HL-60/S4 treated with retinoic acid at 250 ng/mL for 4 days and 3 days (cell line): ENCODE results near the gene FASN.
"Not testable (repeated sequence)": the region's sequence is repeated elsewhere in the genome, so short reads cannot be mapped to it uniquely, and the experiment has no call there.

Experiments
- in situ Hi-C: fragments of 300-500 bp; cut with MboI; formaldehyde crosslinking; loops from 2 replicates; pipeline ENCODE4 v1.7.0; 2022; ENCODE audit warnings: low sequenced_read_pairs

Gene FASN

DNA sequence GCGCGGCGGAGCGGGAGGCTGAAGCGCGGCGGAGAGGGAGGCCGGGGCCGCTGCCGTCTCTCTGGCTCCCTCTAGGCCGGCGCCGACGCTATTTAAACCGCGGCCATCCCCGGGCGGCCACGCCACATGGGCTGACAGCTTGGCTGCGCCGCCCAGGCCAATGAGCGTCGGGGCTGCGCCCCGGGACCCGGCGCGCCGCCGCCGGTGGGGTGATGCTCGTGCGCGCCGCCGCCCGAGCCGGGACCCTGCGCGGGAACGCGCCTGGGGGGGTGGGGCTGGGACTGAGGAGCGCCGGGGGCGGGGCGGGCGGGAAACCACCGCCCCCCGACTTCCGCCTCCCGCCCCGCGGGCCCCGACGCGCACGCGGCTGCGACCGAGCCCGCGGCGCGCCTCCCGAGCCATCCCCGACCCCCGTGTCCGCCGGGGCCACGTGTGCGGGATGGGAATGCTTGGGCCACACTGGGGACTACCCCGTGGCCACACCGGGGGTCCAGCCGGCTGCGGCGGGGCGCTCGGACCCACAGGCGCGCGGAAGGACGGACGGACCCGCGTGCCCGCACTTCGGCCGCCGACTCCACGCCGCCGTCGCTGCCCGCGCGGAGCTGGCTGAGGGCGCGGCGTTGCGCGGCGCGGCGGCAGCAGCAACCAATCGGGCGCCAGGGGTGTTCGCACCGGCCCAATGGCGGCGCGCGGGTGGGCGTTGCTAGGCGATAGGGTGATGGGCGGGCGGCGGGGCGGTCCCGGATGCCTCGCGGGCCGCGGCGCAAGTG is at the start of gene FASN:
TSS of gene FASN (minus strand) at position 68 of the 770 bp plus-strand sequence. CDS start 1,791 bp downstream, outside the sequence.
- in situ Hi-C loops: no loop called here

DNA sequence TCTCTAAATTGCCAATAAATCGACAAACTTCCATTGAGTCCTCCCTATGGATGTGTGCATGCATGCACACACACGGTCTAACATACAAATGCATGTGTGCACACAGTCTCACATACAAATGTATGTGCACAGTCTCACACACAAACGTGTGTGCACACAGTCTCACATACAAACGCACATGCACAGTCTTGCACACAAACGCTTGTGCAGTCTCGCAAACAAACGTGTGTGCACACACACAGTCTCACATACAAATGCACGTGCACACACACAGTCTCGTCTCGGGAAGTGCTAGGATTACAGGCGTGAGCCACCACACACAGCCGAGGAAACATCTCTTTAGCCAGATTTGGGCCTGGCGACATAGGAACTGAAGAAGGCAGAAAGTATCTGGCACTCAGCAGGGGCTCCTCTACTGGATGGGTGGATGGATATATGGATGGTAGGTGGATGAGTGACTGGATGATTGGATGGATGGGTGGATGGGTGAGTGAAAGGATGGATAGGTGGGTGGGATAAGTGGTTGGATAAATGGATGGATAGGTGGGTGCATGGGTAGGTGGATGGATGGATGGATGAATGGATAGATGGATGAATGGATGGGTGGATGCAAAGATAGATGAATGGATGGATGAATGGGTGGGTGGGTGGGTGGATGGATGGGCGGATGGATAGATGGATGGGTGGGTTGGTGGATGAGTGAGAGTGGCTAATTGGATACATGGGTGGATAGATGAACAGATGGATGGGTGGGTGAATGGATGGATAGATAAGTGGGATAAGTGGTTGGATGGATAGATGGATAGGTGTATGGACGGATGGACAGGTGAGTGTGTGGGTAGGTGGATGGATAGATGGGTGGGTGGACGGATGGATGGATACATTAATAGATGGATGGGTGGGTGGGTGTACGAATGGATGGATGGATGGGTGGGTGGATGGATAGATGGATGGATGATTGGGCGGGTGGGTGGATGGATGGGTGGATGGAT is 48.9 kb upstream of the FASN start:
- in situ Hi-C loops: no loop called here

DNA sequence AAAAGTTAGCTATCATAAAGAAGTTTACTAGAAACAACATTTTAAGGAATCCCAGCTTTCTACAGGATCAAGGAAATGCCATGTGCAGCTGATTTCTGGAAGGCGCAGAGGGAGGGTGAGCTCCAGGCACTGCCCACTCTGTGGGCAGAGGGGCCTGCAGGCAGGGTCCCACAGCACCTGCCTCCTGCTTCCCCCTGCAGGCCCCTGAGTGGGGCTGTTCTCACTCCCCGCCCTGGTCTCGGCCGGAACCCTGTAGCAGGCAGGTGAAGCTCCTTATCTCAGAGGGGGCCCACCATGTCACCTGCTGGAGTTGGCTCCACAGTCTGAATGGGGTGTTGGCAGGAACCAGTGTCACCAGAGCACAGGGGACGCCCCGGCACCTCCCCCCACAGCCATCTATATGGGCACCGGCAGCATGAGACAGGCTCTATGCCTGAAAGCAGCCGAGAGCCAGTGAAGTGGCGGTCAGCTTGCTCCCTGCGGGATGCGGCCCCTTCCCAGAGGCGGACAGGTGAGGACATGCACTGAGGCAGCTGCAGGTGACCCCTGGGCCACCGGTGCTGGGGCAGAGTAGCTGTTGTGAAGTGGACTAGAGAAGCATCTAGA is 47.6 kb upstream of the FASN start:
- in situ Hi-C loops: no loop called here

- in situ Hi-C loops: no loop called here
Measured at GRCh38 chr17:82143333-82143732, 45.3 kb upstream of the FASN start.

GRCh38 chr17:82139961-82140360 is 41.9 kb upstream of the FASN start:
- in situ Hi-C loops: not testable (repeated sequence)

- in situ Hi-C loops: no loop called here
Measured at GRCh38 chr17:82138511-82138992, 40.5 kb upstream of the FASN start.

- in situ Hi-C loops: no loop called here
Measured at GRCh38 chr17:82134101-82134500, 36.1 kb upstream of the FASN start.

GRCh38 chr17:82133166-82133953 is 35.3 kb upstream of the FASN start:
- in situ Hi-C loops: not testable (repeated sequence)

DNA sequence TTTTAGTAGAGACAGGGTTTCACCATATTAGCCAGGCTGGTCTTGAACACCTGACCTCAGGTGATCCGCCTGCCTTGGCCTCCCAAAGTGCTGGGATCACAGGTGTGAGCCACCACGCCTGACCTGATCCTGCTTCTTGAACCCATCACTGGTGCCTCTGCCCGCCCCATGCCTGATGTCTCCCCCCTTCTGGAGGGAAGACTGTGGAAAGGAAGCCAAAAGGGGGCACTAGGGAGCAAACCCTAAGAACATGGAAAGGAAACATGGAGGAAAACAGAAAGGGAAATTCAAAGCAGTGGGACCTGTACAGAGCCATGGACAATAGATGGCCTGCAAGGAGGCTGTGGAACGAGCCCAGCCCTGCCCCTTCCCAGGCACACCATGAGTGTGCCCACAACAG is 31.1 kb upstream of the FASN start:
- in situ Hi-C loops: no loop called here

- in situ Hi-C loops: no loop called here
Measured at GRCh38 chr17:82128287-82128686, 30.3 kb upstream of the FASN start.

GRCh38 chr17:82127704-82128103 is 29.7 kb upstream of the FASN start:
- in situ Hi-C loops: no loop called here

DNA sequence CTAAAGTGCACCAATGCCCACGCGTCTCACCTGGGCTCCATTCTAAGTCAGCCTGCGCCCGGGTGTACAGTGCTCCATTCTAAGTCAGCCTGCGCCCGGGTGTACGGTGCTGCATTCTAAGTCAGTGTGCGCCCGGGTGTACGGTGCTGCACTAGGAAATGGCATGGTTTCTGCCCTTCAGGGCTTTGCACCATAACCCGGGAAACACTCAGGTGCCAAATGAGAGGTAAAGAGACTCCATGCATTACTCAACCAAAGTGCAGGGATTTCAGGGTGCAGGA is 29.2 kb upstream of the FASN start:
- in situ Hi-C loops: no loop called here

DNA sequence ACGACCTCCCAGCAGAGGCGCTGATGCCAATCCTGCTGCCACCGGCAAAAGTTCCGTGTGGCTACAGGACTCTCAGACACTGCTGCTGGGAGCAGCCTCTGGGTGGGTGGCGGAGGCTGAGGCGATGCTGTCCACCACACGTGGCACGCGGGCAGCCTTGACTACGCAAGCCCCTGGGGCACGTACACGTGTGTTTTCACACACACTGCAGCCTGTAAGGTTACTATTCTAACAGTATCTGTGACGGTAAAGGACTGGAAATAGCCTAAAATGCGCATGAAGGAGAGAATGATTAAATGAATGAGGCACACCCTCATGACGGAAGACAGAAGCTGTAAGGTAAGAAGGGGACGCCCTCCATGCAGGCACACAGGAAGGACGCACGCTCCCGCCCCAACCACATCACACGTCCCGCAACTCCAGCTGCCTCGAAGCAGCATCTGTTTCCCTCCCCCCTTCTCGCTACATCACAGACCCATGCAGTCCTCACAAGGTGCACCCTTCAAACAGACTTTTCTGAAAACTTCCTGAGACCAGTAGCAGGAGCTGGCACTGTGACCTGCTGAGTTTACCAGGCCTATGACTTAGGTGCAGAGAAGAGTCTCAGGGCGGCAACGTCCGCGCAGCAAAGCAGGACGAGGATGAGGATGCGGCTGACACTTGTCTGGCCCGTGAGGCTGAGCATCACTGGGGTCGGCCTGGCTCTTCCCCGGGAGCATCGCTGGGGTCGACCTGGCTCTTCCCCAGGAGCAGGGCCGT is 28.7 kb upstream of the FASN start:
- in situ Hi-C loops: no loop called here

DNA sequence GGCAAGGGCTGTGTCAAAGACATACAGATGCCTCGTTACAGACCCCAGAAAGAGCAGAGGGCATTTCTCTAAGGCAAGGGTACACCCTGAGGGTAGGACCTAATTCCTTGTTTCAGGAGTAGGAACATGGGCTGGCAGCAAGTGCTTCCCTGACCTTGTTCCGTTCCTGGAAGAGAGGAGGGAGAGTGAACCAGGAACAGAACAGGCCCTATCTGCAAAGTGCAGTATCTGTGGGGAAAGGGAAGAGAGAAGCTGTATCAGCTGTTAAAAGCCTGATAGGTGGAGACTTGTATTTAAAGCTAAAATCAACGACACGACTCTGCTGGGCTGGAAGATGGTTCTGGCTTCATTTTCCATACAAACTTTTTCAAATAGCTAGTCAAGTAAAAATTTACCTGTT is 26.1 kb upstream of the FASN start:
- in situ Hi-C loops: no loop called here

GRCh38 chr17:82121660-82122629 is 23.9 kb upstream of the FASN start:
- in situ Hi-C loops: no loop called here

GRCh38 chr17:82121246-82121645 is 23.2 kb upstream of the FASN start:
- in situ Hi-C loops: no loop called here

DNA sequence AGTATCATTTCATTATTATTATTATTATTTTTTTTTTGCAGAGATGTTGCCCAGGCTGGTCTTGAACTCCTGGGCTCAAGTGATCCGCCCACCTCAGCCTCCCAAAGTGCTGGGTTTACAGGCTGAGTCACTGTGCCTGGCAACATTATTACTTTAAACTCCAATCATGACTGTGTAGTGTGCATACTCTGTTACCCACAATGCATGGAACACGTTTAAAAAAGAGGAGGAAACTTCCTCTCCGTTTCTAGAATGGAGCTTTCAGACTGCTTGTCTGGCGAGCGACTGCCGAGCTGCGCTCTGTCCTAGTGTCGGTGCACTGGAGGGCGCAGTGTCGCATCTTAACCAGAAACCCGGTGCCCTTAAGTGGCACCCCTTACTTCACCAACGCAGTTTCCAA is 22.1 kb upstream of the FASN start:
- in situ Hi-C loops: no loop called here

- in situ Hi-C loops: no loop called here
Measured at GRCh38 chr17:82118815-82119380, 20.9 kb upstream of the FASN start.
